Glutamatergic neuron (in vitro differentiated cells): ENCODE measurements around the gene ICE2. TPM values are rescaled to one million over a fixed set of nuclear protein-coding genes. Genes with fewer than 3 reads are reported as not detected.
"Not testable (repeated sequence)": the region's sequence is repeated elsewhere in the genome, so short reads cannot be mapped to it uniquely, and the experiment has no call there.

Experiments
- DNase-seq: peaks from one replicate; pipeline ENCODE4 v3.0.0; 2022
- H3K27ac Mint-ChIP-seq: one replicate; pipeline ENCODE4 v1.8.0; 2020; ENCODE audit warnings: mild to moderate bottlenecking, mixed read lengths, inconsistent platforms; ENCODE audit not compliant: unreplicated experiment
- H3K27me3 Mint-ChIP-seq: one replicate; pipeline ENCODE4 v1.8.0; 2020; ENCODE audit warnings: mild to moderate bottlenecking, moderate library complexity, mixed read lengths, inconsistent platforms; ENCODE audit not compliant: unreplicated experiment
- H3K36me3 Mint-ChIP-seq: one replicate; pipeline ENCODE4 v1.8.0; 2020; ENCODE audit warnings: mild to moderate bottlenecking, mixed read lengths, inconsistent platforms; ENCODE audit not compliant: unreplicated experiment
- H3K4me1 Mint-ChIP-seq: one replicate; pipeline ENCODE4 v1.8.0; 2020; ENCODE audit warnings: mild to moderate bottlenecking, low read depth, mixed read lengths, inconsistent platforms; ENCODE audit not compliant: unreplicated experiment
- H3K4me3 Mint-ChIP-seq: one replicate; pipeline ENCODE4 v1.8.0; 2020; ENCODE audit warnings: mild to moderate bottlenecking, mixed read lengths, inconsistent platforms; ENCODE audit not compliant: unreplicated experiment
- H3K9me3 Mint-ChIP-seq: one replicate; pipeline ENCODE4 v1.8.0; 2020; ENCODE audit warnings: mild to moderate bottlenecking, moderate library complexity, mixed read lengths, inconsistent platforms; ENCODE audit not compliant: unreplicated experiment
- CTCF ChIP-seq: fragments of 200-600 bp; sonication (generic); IDR thresholded peaks from one replicate; pipeline ENCODE4 v1.5.0; 2021; ENCODE audit not compliant: partially characterized antibody, unreplicated experiment
- total RNA-seq: library from RNA; stranded (reverse); fragmentation: NEBNext Ultra II Directional; extraction: Animal tissue kit (Norgen Biotek cat#: 25700); gene quantifications from one replicate; pipeline ENCODE4 v1.2.1, GENCODE V29; 2021; ENCODE audit not compliant: unreplicated experiment

ICE2 gene
- total RNA-seq, 1 donor from 2014 or later = 53.9 TPM

- TF ChIP-seq CTCF = no peak
- DNase-seq = no peak
- Mint-ChIP-seq H3K36me3 (no peaks in the 10 kb centered on the region), H3K9me3 (no peaks in the 10 kb centered on the region), H3K4me1 (no peaks in the 10 kb centered on the region), H3K27me3 (peaks cover 3% of the 10 kb centered on the region), H3K27ac (no peak overlapping the region), H3K4me3 (no peak overlapping the region)
Observed at GRCh38 chr15:60417112-60417511, 61.8 kb downstream of the ICE2 start.

GRCh38 chr15:60416484-60416883 lies 62.5 kb downstream of the ICE2 start:
- no peaks in the 10 kb centered on the region for H3K36me3 Mint-ChIP-seq
- H3K27ac Mint-ChIP-seq = no peak overlapping the region
- H3K4me1 Mint-ChIP-seq = peaks cover 1% of the 10 kb centered on the region
- no peak for DNase-seq
- no peak for TF ChIP-seq CTCF
- H3K4me3 Mint-ChIP-seq = no peak overlapping the region
- peaks cover 3% of the 10 kb centered on the region for H3K27me3 Mint-ChIP-seq
- H3K9me3 Mint-ChIP-seq = no peaks in the 10 kb centered on the region

GRCh38 chr15:60414016-60414682 lies 64.8 kb downstream of the ICE2 start:
- Mint-ChIP-seq H3K36me3 (no peaks in the 10 kb centered on the region), H3K4me1 (peaks cover 2% of the 10 kb centered on the region), H3K27me3 (peaks cover 4% of the 10 kb centered on the region), H3K27ac (no peak overlapping the region), H3K9me3 (no peaks in the 10 kb centered on the region), H3K4me3 (no peak overlapping the region)
- TF ChIP-seq CTCF = no peak
- no peak for DNase-seq

GRCh38 chr15:60413231-60413824 lies 65.6 kb downstream of the ICE2 start:
- Mint-ChIP-seq H3K27me3 (peaks cover 5% of the 10 kb centered on the region), H3K36me3 (no peaks in the 10 kb centered on the region), H3K9me3 (no peaks in the 10 kb centered on the region), H3K4me1 (peaks cover 6% of the 10 kb centered on the region), H3K4me3 (no peak overlapping the region), H3K27ac (no peak overlapping the region)
- no peak for TF ChIP-seq CTCF
- DNase-seq = no peak

GRCh38 chr15:60412807-60413206 lies 66.1 kb downstream of the ICE2 start:
- not testable (repeated sequence) for H3K4me1 Mint-ChIP-seq, DNase-seq, H3K27me3 Mint-ChIP-seq, H3K9me3 Mint-ChIP-seq, H3K27ac Mint-ChIP-seq, H3K4me3 Mint-ChIP-seq, H3K36me3 Mint-ChIP-seq
